ENCODE results near the gene ATRNL1.

ATRNL1 gene

DNA sequence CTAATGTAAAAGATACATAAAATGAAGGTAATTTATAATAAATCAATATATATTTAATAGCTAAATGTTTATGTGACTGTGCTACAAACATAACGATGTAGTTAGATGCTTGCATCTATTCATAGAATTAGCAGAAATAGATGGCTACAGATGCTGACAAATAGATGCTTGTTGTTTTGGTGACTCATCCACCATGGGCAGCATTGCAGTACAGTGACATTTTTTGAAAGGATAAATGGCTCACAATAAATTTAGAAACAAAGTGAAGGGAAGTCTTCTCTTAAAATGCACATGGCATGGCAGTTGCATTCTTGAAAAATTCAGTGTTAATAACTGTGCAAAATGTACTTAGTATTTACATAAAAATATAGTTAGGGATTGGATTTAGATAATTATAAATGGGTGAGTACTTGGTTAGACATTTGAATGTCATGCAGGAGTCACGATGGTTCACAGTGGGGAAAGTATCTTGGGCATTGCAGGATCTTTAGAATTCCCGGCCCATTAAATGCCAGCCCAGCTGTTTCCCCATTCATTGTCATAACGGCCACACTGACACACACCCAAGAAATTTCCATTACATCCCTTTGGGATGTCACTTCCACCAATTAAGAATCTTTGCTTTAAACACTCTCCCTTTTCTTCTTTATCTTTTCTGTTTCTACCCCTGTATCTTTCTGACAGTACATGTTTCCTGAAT lies 564.1 kb downstream of the ATRNL1 start:
- H3K27me3 ChIP-seq (ENCODE audit: control insufficient read depth in 3 of 3, insufficient read depth in 3 of 3, low read depth in 1 of 3, low read length in 3 of 3) = no peaks in the 10 kb centered on the region
- no peak overlapping the region for H3K4me2 ChIP-seq (ENCODE audit: insufficient read depth, low read length, poor library complexity, severe bottlenecking)
- H3K14ac ChIP-seq (ENCODE audit: low read length) = no peak overlapping the region
- no peak for DNase-seq (ENCODE audit: low spot score)
- H3K4me3 ChIP-seq (ENCODE audit: low read length in 2 of 2) = no peak overlapping the region
- H4K91ac ChIP-seq (ENCODE audit: low read depth, low read length, poor library complexity) = no peak overlapping the region
- H4K8ac ChIP-seq (ENCODE audit: low read depth, low read length) = no peak overlapping the region
- no peak overlapping the region for H3K9ac ChIP-seq (ENCODE audit: low read depth, low read length, poor library complexity)
- H3K36me3 ChIP-seq (replicated peaks in 1 of 2; ENCODE audit: control insufficient read depth in 2 of 2, insufficient read depth in 2 of 2, low read length in 2 of 2) = no peaks in the 10 kb centered on the region
- H2BK12ac ChIP-seq (ENCODE audit: low read length) = no peak overlapping the region
- no peak overlapping the region for H2BK5ac ChIP-seq (ENCODE audit: low read length)
- no peak overlapping the region for H2AFZ ChIP-seq (ENCODE audit: low read length)
- WGBS, 2 donors (ENCODE audit: extremely low coverage in 2 of 2, insufficient read length in 2 of 2, insufficient replicate concordance in 1 of 2) = no CpG with 5 or more reads among the region's 4 CpGs
- H2AK5ac ChIP-seq (ENCODE audit: low read depth, low read length) = no peak overlapping the region
- no peaks in the 10 kb centered on the region for H3K79me1 ChIP-seq (ENCODE audit: low read depth, low read length)
- H3K4me1 ChIP-seq (ENCODE audit: control insufficient read depth in 2 of 2, insufficient read depth in 1 of 2, low read depth in 1 of 2, low read length in 2 of 2) = peaks cover 0 to 3% of the 10 kb centered on the region in 2 donors
- H2BK15ac ChIP-seq (ENCODE audit: low read length) = no peak overlapping the region
- no peaks in the 10 kb centered on the region for H3K9me3 ChIP-seq (replicated peaks in 1 of 2; ENCODE audit: control insufficient read depth in 2 of 2, insufficient read depth in 1 of 2, low read depth in 1 of 2, low read length in 2 of 2)
- no peak overlapping the region for H2BK120ac ChIP-seq (ENCODE audit: low read depth, low read length)
- H3K23ac ChIP-seq (ENCODE audit: low read depth, low read length, poor library complexity) = no peak overlapping the region
- no peak overlapping the region for H3K27ac ChIP-seq (replicated peaks; ENCODE audit: low read length)
- H3K4ac ChIP-seq (ENCODE audit: low read length) = no peak overlapping the region
- H3K18ac ChIP-seq (ENCODE audit: low read length) = no peak overlapping the region

DNA sequence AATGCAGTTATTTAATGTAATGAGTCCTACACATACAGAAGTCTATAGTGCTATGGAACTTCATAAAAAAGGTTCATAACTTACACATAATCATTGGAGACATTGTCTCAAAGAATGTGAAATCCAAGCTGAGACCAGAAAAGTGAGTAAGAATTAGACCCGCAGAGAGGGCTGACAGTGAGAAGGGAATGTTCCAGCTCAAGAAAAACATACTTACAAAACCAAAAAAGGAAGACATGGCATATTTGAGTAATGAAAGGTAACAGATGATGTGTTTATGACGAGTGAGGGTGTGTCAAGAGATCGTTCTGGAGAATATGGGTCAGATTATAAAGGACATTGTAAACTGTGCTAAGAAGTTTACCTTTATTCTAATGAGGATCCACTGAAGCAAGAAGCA lies 566.5 kb downstream of the ATRNL1 start:
- 100% methylated on average over 2 of the region's 3 CpGs; no CpG with 5 or more reads in 1 of the 2 donors for WGBS, 2 donors (ENCODE audit: extremely low coverage in 2 of 2, insufficient read length in 2 of 2, insufficient replicate concordance in 1 of 2)
- Histone ChIP-seq H4K91ac (ENCODE audit: low read depth, low read length, poor library complexity) (no peak overlapping the region), H3K4me1 (ENCODE audit: control insufficient read depth in 2 of 2, insufficient read depth in 1 of 2, low read depth in 1 of 2, low read length in 2 of 2) (no peaks in the 10 kb centered on the region), H3K27ac (replicated peaks; ENCODE audit: low read length) (no peak overlapping the region), H3K4ac (ENCODE audit: low read length) (no peak overlapping the region), H3K9me3 (replicated peaks in 1 of 2; ENCODE audit: control insufficient read depth in 2 of 2, insufficient read depth in 1 of 2, low read depth in 1 of 2, low read length in 2 of 2) (no peaks in the 10 kb centered on the region), H3K27me3 (ENCODE audit: control insufficient read depth in 3 of 3, insufficient read depth in 3 of 3, low read depth in 1 of 3, low read length in 3 of 3) (no peaks in the 10 kb centered on the region), H3K9ac (ENCODE audit: low read depth, low read length, poor library complexity) (no peak overlapping the region), H2AFZ (ENCODE audit: low read length) (no peak overlapping the region), H4K8ac (ENCODE audit: low read depth, low read length) (no peak overlapping the region), H3K4me3 (ENCODE audit: low read length in 2 of 2) (no peak overlapping the region), H2AK5ac (ENCODE audit: low read depth, low read length) (no peak overlapping the region), H3K23ac (ENCODE audit: low read depth, low read length, poor library complexity) (no peak overlapping the region), H3K14ac (ENCODE audit: low read length) (no peak overlapping the region), H2BK120ac (ENCODE audit: low read depth, low read length) (no peak overlapping the region), H2BK12ac (ENCODE audit: low read length) (no peak overlapping the region), H3K79me1 (ENCODE audit: low read depth, low read length) (no peaks in the 10 kb centered on the region), H3K36me3 (replicated peaks in 1 of 2; ENCODE audit: control insufficient read depth in 2 of 2, insufficient read depth in 2 of 2, low read length in 2 of 2) (no peaks in the 10 kb centered on the region), H2BK15ac (ENCODE audit: low read length) (no peak overlapping the region), H3K4me2 (ENCODE audit: insufficient read depth, low read length, poor library complexity, severe bottlenecking) (no peak overlapping the region), H3K18ac (ENCODE audit: low read length) (no peak overlapping the region), H2BK5ac (ENCODE audit: low read length) (no peak overlapping the region)
- no peak for DNase-seq (ENCODE audit: low spot score)

DNA sequence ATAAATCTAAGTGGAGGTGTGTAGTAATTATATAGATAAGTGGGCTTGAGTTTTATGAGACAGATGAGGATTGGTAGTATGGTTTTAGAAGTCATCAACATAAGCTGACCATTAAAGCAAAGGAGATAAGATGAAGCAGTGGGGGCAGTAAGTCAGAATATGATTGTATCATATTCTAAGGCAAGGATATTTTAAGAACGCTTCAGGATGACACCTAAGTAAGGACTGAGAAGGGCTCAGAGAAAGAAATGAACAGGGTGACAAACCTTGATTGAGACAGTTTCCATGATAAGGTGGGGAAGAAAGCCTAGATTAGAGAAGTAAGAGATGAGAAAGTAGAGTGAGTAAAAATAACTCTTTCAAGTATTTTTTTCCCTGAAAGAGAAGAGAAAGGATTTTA lies 567.2 kb downstream of the ATRNL1 start:
- no peaks in the 10 kb centered on the region for H3K9me3 ChIP-seq (replicated peaks in 1 of 2; ENCODE audit: control insufficient read depth in 2 of 2, insufficient read depth in 1 of 2, low read depth in 1 of 2, low read length in 2 of 2)
- H2BK5ac ChIP-seq (ENCODE audit: low read length) = no peak overlapping the region
- no peak overlapping the region for H2BK15ac ChIP-seq (ENCODE audit: low read length)
- H3K4me2 ChIP-seq (ENCODE audit: insufficient read depth, low read length, poor library complexity, severe bottlenecking) = no peak overlapping the region
- H3K36me3 ChIP-seq (replicated peaks in 1 of 2; ENCODE audit: control insufficient read depth in 2 of 2, insufficient read depth in 2 of 2, low read length in 2 of 2) = no peaks in the 10 kb centered on the region
- H3K23ac ChIP-seq (ENCODE audit: low read depth, low read length, poor library complexity) = no peak overlapping the region
- H3K4me3 ChIP-seq (ENCODE audit: low read length in 2 of 2) = no peak overlapping the region
- no peaks in the 10 kb centered on the region for H3K4me1 ChIP-seq (ENCODE audit: control insufficient read depth in 2 of 2, insufficient read depth in 1 of 2, low read depth in 1 of 2, low read length in 2 of 2)
- no peak overlapping the region for H3K18ac ChIP-seq (ENCODE audit: low read length)
- DNase-seq (ENCODE audit: low spot score) = no peak
- H3K27me3 ChIP-seq (ENCODE audit: control insufficient read depth in 3 of 3, insufficient read depth in 3 of 3, low read depth in 1 of 3, low read length in 3 of 3) = no peaks in the 10 kb centered on the region
- no peak overlapping the region for H3K27ac ChIP-seq (replicated peaks; ENCODE audit: low read length)
- H3K4ac ChIP-seq (ENCODE audit: low read length) = no peak overlapping the region
- H4K91ac ChIP-seq (ENCODE audit: low read depth, low read length, poor library complexity) = no peak overlapping the region
- WGBS, 2 donors (ENCODE audit: extremely low coverage in 2 of 2, insufficient read length in 2 of 2, insufficient replicate concordance in 1 of 2) = no CpG with 5 or more reads among the region's 1 CpG
- H4K8ac ChIP-seq (ENCODE audit: low read depth, low read length) = no peak overlapping the region
- no peak overlapping the region for H2AK5ac ChIP-seq (ENCODE audit: low read depth, low read length)
- no peak overlapping the region for H3K9ac ChIP-seq (ENCODE audit: low read depth, low read length, poor library complexity)
- no peak overlapping the region for H3K14ac ChIP-seq (ENCODE audit: low read length)
- H2BK120ac ChIP-seq (ENCODE audit: low read depth, low read length) = no peak overlapping the region
- H2BK12ac ChIP-seq (ENCODE audit: low read length) = no peak overlapping the region
- no peak overlapping the region for H2AFZ ChIP-seq (ENCODE audit: low read length)
- no peaks in the 10 kb centered on the region for H3K79me1 ChIP-seq (ENCODE audit: low read depth, low read length)

DNA sequence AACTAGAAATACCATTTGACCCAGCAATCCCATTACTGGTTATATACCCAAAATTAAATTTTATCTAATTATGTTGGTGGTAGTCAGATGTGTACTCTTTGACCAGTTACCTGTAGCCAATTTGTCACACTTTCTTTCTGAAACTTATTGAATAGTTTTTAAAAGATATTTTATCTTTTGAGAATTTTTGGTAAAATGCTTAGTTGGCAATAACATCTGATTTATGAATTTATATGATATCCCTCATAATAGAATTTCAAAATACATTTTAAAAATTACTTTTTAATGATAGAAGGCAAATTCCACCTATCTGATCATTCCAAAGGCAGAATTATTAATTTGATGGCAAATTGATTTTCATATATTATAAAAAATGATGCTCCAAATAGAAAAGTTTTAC lies 569.3 kb downstream of the ATRNL1 start:
- no peak overlapping the region for H2BK120ac ChIP-seq (ENCODE audit: low read depth, low read length)
- H4K8ac ChIP-seq (ENCODE audit: low read depth, low read length) = no peak overlapping the region
- H3K4me1 ChIP-seq (ENCODE audit: control insufficient read depth in 2 of 2, insufficient read depth in 1 of 2, low read depth in 1 of 2, low read length in 2 of 2) = no peaks in the 10 kb centered on the region
- no peaks in the 10 kb centered on the region for H3K79me1 ChIP-seq (ENCODE audit: low read depth, low read length)
- H3K18ac ChIP-seq (ENCODE audit: low read length) = no peak overlapping the region
- H3K9me3 ChIP-seq (replicated peaks in 1 of 2; ENCODE audit: control insufficient read depth in 2 of 2, insufficient read depth in 1 of 2, low read depth in 1 of 2, low read length in 2 of 2) = no peaks in the 10 kb centered on the region
- no peak for DNase-seq (ENCODE audit: low spot score)
- H2BK5ac ChIP-seq (ENCODE audit: low read length) = no peak overlapping the region
- no peaks in the 10 kb centered on the region for H3K27me3 ChIP-seq (ENCODE audit: control insufficient read depth in 3 of 3, insufficient read depth in 3 of 3, low read depth in 1 of 3, low read length in 3 of 3)
- H3K23ac ChIP-seq (ENCODE audit: low read depth, low read length, poor library complexity) = no peak overlapping the region
- no peak overlapping the region for H3K4me2 ChIP-seq (ENCODE audit: insufficient read depth, low read length, poor library complexity, severe bottlenecking)
- H4K91ac ChIP-seq (ENCODE audit: low read depth, low read length, poor library complexity) = no peak overlapping the region
- H2AFZ ChIP-seq (ENCODE audit: low read length) = no peak overlapping the region
- no peak overlapping the region for H3K14ac ChIP-seq (ENCODE audit: low read length)
- no peak overlapping the region for H3K4me3 ChIP-seq (ENCODE audit: low read length in 2 of 2)
- no peak overlapping the region for H3K27ac ChIP-seq (replicated peaks; ENCODE audit: low read length)
- H2BK12ac ChIP-seq (ENCODE audit: low read length) = no peak overlapping the region
- no peak overlapping the region for H2BK15ac ChIP-seq (ENCODE audit: low read length)
- H3K4ac ChIP-seq (ENCODE audit: low read length) = no peak overlapping the region
- H3K9ac ChIP-seq (ENCODE audit: low read depth, low read length, poor library complexity) = no peak overlapping the region
- no peaks in the 10 kb centered on the region for H3K36me3 ChIP-seq (replicated peaks in 1 of 2; ENCODE audit: control insufficient read depth in 2 of 2, insufficient read depth in 2 of 2, low read length in 2 of 2)
- no peak overlapping the region for H2AK5ac ChIP-seq (ENCODE audit: low read depth, low read length)

All from neuronal stem cell (in vitro differentiated cells).